GM21367 (cell line): ENCODE measurements around the gene MT1B.

ENCODE experiments used
- ATAC-seq: cut with Tn5 transposase; IDR thresholded peaks from one replicate; pipeline ENCODE4 v1.9.1; 2021; ENCODE audit not compliant: unreplicated experiment

The MT1B gene

GRCh38 chr16:56684926-56685590 is 33.4 kb downstream of the MT1B start:
- no peak for ATAC-seq

GRCh38 chr16:56686758-56687157 is 35.1 kb downstream of the MT1B start:
- no peak for ATAC-seq

- no peak for ATAC-seq
Observed at GRCh38 chr16:56688762-56689161, 37.1 kb downstream of the MT1B start.

GRCh38 chr16:56689171-56689570 is 37.5 kb downstream of the MT1B start:
- ATAC-seq = no peak

- ATAC-seq = no peak
Observed at GRCh38 chr16:56690420-56691122, 38.9 kb downstream of the MT1B start.

GRCh38 chr16:56691885-56692284 is 40.2 kb downstream of the MT1B start:
- no peak for ATAC-seq

- ATAC-seq = no peak
Observed at GRCh38 chr16:56695246-56695645, 43.6 kb downstream of the MT1B start.

GRCh38 chr16:56697456-56698155 is 45.9 kb downstream of the MT1B start:
- no peak for ATAC-seq

- no peak for ATAC-seq
Observed at GRCh38 chr16:56700195-56700594, 48.5 kb downstream of the MT1B start.

- ATAC-seq = no peak
Observed at GRCh38 chr16:56700631-56701030, 48.9 kb downstream of the MT1B start.

GRCh38 chr16:56701534-56701933 is 49.8 kb downstream of the MT1B start:
- no peak for ATAC-seq
